HepG2 (cell line): ENCODE data around the gene CAMKMT. TPM values are rescaled to one million over a fixed set of nuclear protein-coding genes. Genes with fewer than 3 reads are reported as not detected.

Experiments
- ATAC-seq: fragments of 200-7000 bp; cut with Tn5 transposase; 3 replicates; pipeline ENCODE4 v1.9.1; 2020; ENCODE audit warnings: mild to moderate bottlenecking, moderate library complexity
- BruUV-seq: library from RNA; stranded (reverse); fragments of 400-500 nt; replicated peaks from 2 replicates; lab custom pipeline; 2021; lab: Mats Ljungman, UMichigan
- CTCF ChIA-PET: fragments of 300-600 bp; formaldehyde crosslinking; extraction: SDS; loops from one replicate; lab custom pipeline; 2021; ENCODE audit warnings: low total read pairs, inconsistent platforms, low intra/inter-chr PET ratio; lab: Yijun Ruan, JAX
- POLR2A ChIA-PET: fragments of 350-600 bp; sonication (Branson Sonifier 250); formaldehyde crosslinking; loops from one replicate; lab custom pipeline; 2020; ENCODE audit warnings: antibody characterized with exemption, inconsistent platforms; lab: Yijun Ruan, JAX
- DNase-seq: peaks from one replicate; pipeline ENCODE4 v3.0.0-alpha.2; 2015; ENCODE audit warnings: low spot score
- FAIRE-seq: peaks from 3 replicates; lab custom pipeline; 2011; peaks lifted over from hg19 to GRCh38; lab: Jason Lieb, UNC
- H2AFZ ChIP-seq: one replicate; pipeline ENCODE4 v1.6.1; 2011; ENCODE audit warnings: low read length, inconsistent platforms
- H3K27ac ChIP-seq: fragments of 300-600 bp; 3 replicates; pipeline ENCODE4 v1.8.0; 2011; ENCODE audit warnings: mixed run types, mild to moderate bottlenecking, mixed read lengths, low read length, inconsistent platforms; ENCODE audit not compliant: insufficient read depth; ENCODE audit errors: extremely low read length
- H3K27me3 ChIP-seq, 2 experiments: fragments of 200-600 bp in 1 of 2; 2 replicates in 1 of 2; 3 replicates in 1 of 2; pipeline versions ENCODE4 v1.6.0 to v1.8.0; 2011; ENCODE audit warnings: low read length in 2 of 2, mild to moderate bottlenecking in 2 of 2, moderate library complexity in 2 of 2, inconsistent platforms in 1 of 2; ENCODE audit not compliant: insufficient read depth in 2 of 2, control insufficient read depth in 1 of 2
- H3K36me3 ChIP-seq, 2 experiments: fragments of 200-600 bp in 1 of 2; replicated peaks in 1 of 2; 2 replicates in 1 of 2; 3 replicates in 1 of 2; pipeline versions ENCODE4 v1.5.1 to v1.8.0; 2011; ENCODE audit warnings: low read length in 2 of 2, inconsistent platforms in 1 of 2; ENCODE audit not compliant: insufficient read depth in 2 of 2, control insufficient read depth in 1 of 2
- H3K4me1 ChIP-seq: 2 replicates; pipeline ENCODE4 v1.5.1; 2012; ENCODE audit warnings: low read length, inconsistent platforms; ENCODE audit not compliant: insufficient read depth
- H3K4me2 ChIP-seq: 2 replicates; pipeline ENCODE4 v1.6.0; 2011; ENCODE audit warnings: low read depth, low read length, inconsistent platforms
- H3K4me3 ChIP-seq, 3 experiments: fragments of 200-600 bp in 1 of 3; sonication (generic), shearing (Covaris generic) in 1 of 3; replicated peaks in 1 of 3; 2 replicates each; pipeline ENCODE4 v1.5.1; 2011 to 2016; ENCODE audit warnings: low read length in 3 of 3, inconsistent platforms in 2 of 3, low read depth in 2 of 3, mild to moderate bottlenecking in 2 of 3, control low read depth in 1 of 3, mixed read lengths in 1 of 3; ENCODE audit not compliant: insufficient read depth in 1 of 3
- H3K79me2 ChIP-seq: one replicate; pipeline ENCODE4 v1.6.1; 2011; ENCODE audit warnings: low read length, inconsistent platforms; ENCODE audit not compliant: insufficient read depth
- H3K9ac ChIP-seq: 2 replicates; pipeline ENCODE4 v1.6.0; 2011; ENCODE audit warnings: mild to moderate bottlenecking, low read depth, low read length, inconsistent platforms; ENCODE audit not compliant: insufficient read depth
- H3K9me3 ChIP-seq: 2 replicates; pipeline ENCODE4 v1.5.1; 2012; ENCODE audit warnings: mild to moderate bottlenecking, low read length
- H4K20me1 ChIP-seq: 2 replicates; pipeline ENCODE4 v1.6.0; 2011; ENCODE audit warnings: inconsistent platforms, mild to moderate bottlenecking, low read length, moderate library complexity; ENCODE audit not compliant: insufficient read depth
- BRCA1 ChIP-seq: sonication (generic); formaldehyde crosslinking; IDR thresholded peaks from 2 replicates; pipeline ENCODE4 v1.4.0; 2020; ENCODE audit warnings: missing genetic modification reagents
- FIP1L1 ChIP-seq: fragments of 200-400 bp; formaldehyde crosslinking; IDR thresholded peaks from 2 replicates; pipeline ENCODE4 v1.6.1; 2018; ENCODE audit warnings: low read depth, mild to moderate bottlenecking, low read length, moderate library complexity, borderline replicate concordance; ENCODE audit not compliant: insufficient read depth
- KDM3A ChIP-seq: IDR thresholded peaks from 2 replicates; pipeline ENCODE4 v1.6.1; 2018; ENCODE audit warnings: low read depth, missing compliant biosample characterization
- LBX2 ChIP-seq: sonication (generic); formaldehyde crosslinking; IDR thresholded peaks from 2 replicates; pipeline ENCODE4 v1.5.0; 2020; ENCODE audit warnings: missing genetic modification reagents, mild to moderate bottlenecking, borderline replicate concordance
- LCORL ChIP-seq, 2 experiments: fragments of 450-650 bp in 1 of 2; sonication (generic) in 1 of 2; formaldehyde crosslinking in 1 of 2; IDR thresholded peaks; 2 replicates each; pipeline versions ENCODE4 v1.5.0 to v1.6.1; 2017 to 2020; ENCODE audit warnings: antibody characterized with exemption in 1 of 2, missing genetic modification reagents in 1 of 2
- PLRG1 ChIP-seq: fragments of 450-650 bp; conservative IDR thresholded peaks from 2 replicates; pipeline ENCODE4 v1.6.1; 2016
- REL ChIP-seq: sonication (generic); formaldehyde crosslinking; conservative IDR thresholded peaks from 2 replicates; pipeline ENCODE4 v1.8.0; 2022; ENCODE audit warnings: mild to moderate bottlenecking, missing genetic modification reagents, moderate library complexity
- RFX1 ChIP-seq: fragments of 450-650 bp; IDR thresholded peaks from 2 replicates; pipeline ENCODE4 v1.6.1; 2017
- ZBTB46 ChIP-seq: sonication (generic); formaldehyde crosslinking; IDR thresholded peaks from 2 replicates; pipeline ENCODE4 v1.4.0; 2020; ENCODE audit warnings: mild to moderate bottlenecking, missing genetic modification reagents, borderline replicate concordance
- ZC3H13 ChIP-seq: sonication (generic); formaldehyde crosslinking; IDR thresholded peaks from 2 replicates; pipeline ENCODE4 v1.8.1; 2023; ENCODE audit warnings: mild to moderate bottlenecking, missing genetic modification reagents, moderate library complexity
- ZNF546 ChIP-seq: sonication (generic); formaldehyde crosslinking; conservative IDR thresholded peaks from 2 replicates; pipeline ENCODE4 v1.8.1; 2023; ENCODE audit warnings: mild to moderate bottlenecking, missing genetic modification reagents
- ZNF777 ChIP-seq: sonication (generic); formaldehyde crosslinking; IDR thresholded peaks from 2 replicates; pipeline ENCODE4 v1.4.0; 2020; ENCODE audit warnings: missing genetic modification reagents
- WGBS: methylation state at CpG from one replicate; pipeline ENCODE4 v1.1.6; 2017; ENCODE audit warnings: low lambda C conversion rate; 5-methylcytosine and 5-hydroxymethylcytosine counted together
- in situ Hi-C: cut with HindIII; loops from 2 replicates; pipeline ENCODE4 v1.10.0; 2017; ENCODE audit warnings: low pct_unique_long_range_greater_than_20kb; ENCODE audit not compliant: extremely low pct_ligation_motif_present
- intact Hi-C: fragments of 100-400 bp; cut with micrococcal nuclease; formaldehyde crosslinking; loops from one replicate; pipeline ENCODE4 v1.10.0; 2022; ENCODE audit not compliant: unreplicated experiment
- polyA plus RNA-seq, 8 experiments: library from polyadenylated mRNA; depleted of rRNA in 3 of 8; stranded (reverse) in 7 of 8; unstranded in 1 of 8; fragments of >200 nt; fragmentation: Illumina TruSeq in 4 of 8; extraction: Trizol in 4 of 8; gene quantifications; 2 replicates each; pipeline versions ENCODE4 v1.2.1 to v1.2.3, GENCODE V29; 2011 to 2016; ENCODE audit warnings: low read depth in 4 of 8, missing spikeins in 1 of 8, mixed read lengths in 1 of 8; ENCODE audit not compliant: insufficient read depth in 1 of 8
- total RNA-seq, 5 experiments: library from RNA; depleted of rRNA; stranded (reverse); fragments of >200 nt; fragmentation: Illumina TruSeq; extraction: Trizol; gene quantifications; 2 replicates each; pipeline ENCODE4 v1.2.3, GENCODE V29; 2016; ENCODE audit warnings: low read depth in 1 of 5
- TF ChIP-seq, protein P1 (sequence below): sonication (generic); formaldehyde crosslinking; IDR thresholded peaks from 2 replicates; pipeline ENCODE4 v1.8.0; 2022; ENCODE audit warnings: mild to moderate bottlenecking, missing genetic modification reagents, moderate library complexity
- TF ChIP-seq, protein P2 (sequence below): sonication (generic); formaldehyde crosslinking; IDR thresholded peaks from 2 replicates; pipeline ENCODE4 v1.4.0; 2020; ENCODE audit warnings: missing genetic modification reagents

CAMKMT gene
- total and polyA plus RNA-seq, 2 of the 13 experiments (the other 11 are each of a cell fraction or from before 2014, with no cell fraction given), result 6.9 to 20.8 TPM

DNA sequence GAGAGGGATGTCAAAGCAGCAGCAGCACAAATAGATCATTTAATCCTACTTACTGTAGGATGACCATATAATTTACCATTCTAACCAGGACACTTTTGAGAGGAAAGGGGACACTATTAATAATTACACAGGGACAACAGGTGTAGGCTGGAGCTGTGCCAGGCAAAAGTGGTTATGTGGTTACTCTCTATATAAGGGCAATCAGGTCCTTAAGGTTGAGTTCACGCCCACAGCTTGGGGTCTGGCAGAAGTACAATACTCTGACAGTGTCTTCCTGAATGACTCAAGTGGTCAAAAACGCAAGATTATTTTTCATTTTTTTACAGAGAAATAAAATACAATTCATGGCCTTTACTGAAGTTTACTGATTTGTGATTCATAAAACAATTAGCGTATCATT, 3.2 kb upstream of the CAMKMT start (continued):
- TF ChIP-seq ZBTB46 (CRISPR knock-in tag) (no peak), ZNF546 (CRISPR knock-in tag) (no peak), BRCA1 (no peak), RFX1 (no peak)

GRCh38 chr2:44360749-44361329, 908 bp upstream of the CAMKMT start:
- H4K20me1 ChIP-seq, result no peaks in the 10 kb centered on the region
- H3K4me2 ChIP-seq, result peak overlapping the region; percentile 87
- no peaks in the 10 kb centered on the region; a peak in 1 of 5 replicates for H3K27me3 ChIP-seq
- in situ Hi-C loops, result no loop called here
- H3K9ac ChIP-seq, result peak overlapping the region; percentile 87
- H3K79me2 ChIP-seq, result peaks cover 30% of the 10 kb centered on the region
- no peaks in the 10 kb centered on the region for H3K9me3 ChIP-seq
- POLR2A ChIA-PET, result interaction anchor here (0.7 to 2.7 kb wide), 14 partner anchors 9 to 366 kb away, joined by 3 to 21 read pairs (median 4); partner anchors contain the start of gene PPM1B
- peak overlapping the region; percentile 93 for H3K27ac ChIP-seq
- 4% methylated on average over 19 of the region's 19 CpGs for WGBS
- no peak for FAIRE-seq
- BruUV-seq, result TSS peak; percentile 60
- peaks cover 29% of the 10 kb centered on the region for H3K4me1 ChIP-seq
- intact Hi-C loops, result loop anchor here (2.0 kb wide), 1 partner anchor 70 kb away; no protein-coding TSS in a partner anchor
- H2AFZ ChIP-seq, result peak overlapping the region; percentile 100
- peak; percentile 20 for DNase-seq
- H3K4me3 ChIP-seq, result peak overlapping the region; percentile 75 to 95 (median 82)
- CTCF ChIA-PET, result no interaction called here
- ATAC-seq, result no peak; the same call in 2 of the 3 replicates
- no peaks in the 10 kb centered on the region for H3K36me3 ChIP-seq
- TF ChIP-seq LCORL (IDR thresholded peaks at IDR 0.05) (no peak), LCORL (CRISPR knock-in tag; IDR thresholded peaks at IDR 0.05) (peak; percentile 10; the same call in 1 of the 2 replicates), REL (0 out of 2 replicates have a peak, but pooled peaks have one; percentile 68), FIP1L1 (no peak), KDM3A (CRISPR knock-in tag) (0 out of 2 replicates have a peak, but pooled peaks have one; percentile 20), LBX2 (CRISPR knock-in tag) (0 out of 2 replicates have a peak, but pooled peaks have one; percentile 2), ZC3H13 (CRISPR knock-in tag) (peak; percentile 26; the same call in 1 of the 2 replicates), PLRG1 (no peak), ZNF777 (CRISPR knock-in tag) (peak; percentile 24; the same call in 1 of the 2 replicates)
- TF ChIP-seq, protein P1, sequence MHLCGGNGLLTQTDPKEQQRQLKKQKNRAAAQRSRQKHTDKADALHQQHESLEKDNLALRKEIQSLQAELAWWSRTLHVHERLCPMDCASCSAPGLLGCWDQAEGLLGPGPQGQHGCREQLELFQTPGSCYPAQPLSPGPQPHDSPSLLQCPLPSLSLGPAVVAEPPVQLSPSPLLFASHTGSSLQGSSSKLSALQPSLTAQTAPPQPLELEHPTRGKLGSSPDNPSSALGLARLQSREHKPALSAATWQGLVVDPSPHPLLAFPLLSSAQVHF, result 0 out of 2 replicates have a peak, but pooled peaks have one; percentile 8
- TF ChIP-seq, protein P2, sequence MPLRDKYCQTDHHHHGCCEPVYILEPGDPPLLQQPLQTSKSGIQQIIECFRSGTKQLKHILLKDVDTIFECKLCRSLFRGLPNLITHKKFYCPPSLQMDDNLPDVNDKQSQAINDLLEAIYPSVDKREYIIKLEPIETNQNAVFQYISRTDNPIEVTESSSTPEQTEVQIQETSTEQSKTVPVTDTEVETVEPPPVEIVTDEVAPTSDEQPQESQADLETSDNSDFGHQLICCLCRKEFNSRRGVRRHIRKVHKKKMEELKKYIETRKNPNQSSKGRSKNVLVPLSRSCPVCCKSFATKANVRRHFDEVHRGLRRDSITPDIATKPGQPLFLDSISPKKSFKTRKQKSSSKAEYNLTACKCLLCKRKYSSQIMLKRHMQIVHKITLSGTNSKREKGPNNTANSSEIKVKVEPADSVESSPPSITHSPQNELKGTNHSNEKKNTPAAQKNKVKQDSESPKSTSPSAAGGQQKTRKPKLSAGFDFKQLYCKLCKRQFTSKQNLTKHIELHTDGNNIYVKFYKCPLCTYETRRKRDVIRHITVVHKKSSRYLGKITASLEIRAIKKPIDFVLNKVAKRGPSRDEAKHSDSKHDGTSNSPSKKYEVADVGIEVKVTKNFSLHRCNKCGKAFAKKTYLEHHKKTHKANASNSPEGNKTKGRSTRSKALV (CRISPR knock-in tag), result 0 out of 2 replicates have a peak, but pooled peaks have one; percentile 6
